Spinal cord (tissue), 10 donors: ENCODE measurements around the gene LYRM1. TPM values are rescaled to one million over a fixed set of nuclear protein-coding genes. Genes with fewer than 3 reads are reported as not detected.

Experiments used
- DNase-seq, 6 donors: peaks; one replicate each; pipeline versions ENCODE4 v3.0.0 to v3.0.0-alpha.2; 2013 to 2015; ENCODE audit warnings: low spot score in 6 of 6, low read depth in 4 of 6
- H3K27ac ChIP-seq: one replicate; pipeline ENCODE4 v1.5.1; 2013; ENCODE audit warnings: low read depth, low read length, control low read depth
- H3K27me3 ChIP-seq: one replicate; pipeline ENCODE4 v1.6.1; 2013; ENCODE audit warnings: low read length; ENCODE audit not compliant: control insufficient read depth, insufficient read depth
- H3K36me3 ChIP-seq: one replicate; pipeline ENCODE4 v1.6.1; 2013; ENCODE audit warnings: low read length; ENCODE audit not compliant: control insufficient read depth, insufficient read depth
- H3K4me1 ChIP-seq: one replicate; pipeline ENCODE4 v1.6.1; 2013; ENCODE audit warnings: low read length; ENCODE audit not compliant: control insufficient read depth, insufficient read depth
- H3K4me3 ChIP-seq: one replicate; pipeline ENCODE4 v1.5.1; 2013; ENCODE audit warnings: low read depth, low read length, control low read depth
- H3K9me3 ChIP-seq: one replicate; pipeline ENCODE4 v1.6.1; 2013; ENCODE audit warnings: low read length; ENCODE audit not compliant: control insufficient read depth, insufficient read depth
- WGBS: methylation state at CpG from one replicate; pipeline ENCODE4 v1.1.5; 2013; ENCODE audit warnings: missing lambda C conversion rate; ENCODE audit not compliant: insufficient coverage; 5-methylcytosine and 5-hydroxymethylcytosine counted together
- long read RNA-seq, 4 donors: transcript quantifications; one replicate each; lab custom pipeline, GENCODE V29; 2026
- polyA plus RNA-seq, 2 donors: library from polyadenylated mRNA; unstranded; fragments of 120-200 nt; gene quantifications; one replicate each; pipeline ENCODE4 v1.2.1, GENCODE V29; 2013; ENCODE audit not compliant: insufficient read length in 2 of 2
- total RNA-seq, 2 donors: library from RNA; depleted of rRNA in 1 of 2; stranded (reverse); fragments of 120-200 nt in 1 of 2; fragments of >200 nt in 1 of 2; gene quantifications; one replicate each; pipeline versions ENCODE4 v1.2.3 to v1.2.4, GENCODE V29; 2013 to 2014
- donor health status: healthy.

LYRM1 gene
- 10 to 100 TPM; 36.6 to 43.9 TPM for total RNA-seq
- 10 to 100 TPM; 38.3 to 39.0 TPM for polyA plus RNA-seq
- long read RNA-seq, donor 1, transcript LYRM1-208 (4 exons, 460 nt), result major isoform, 8 of 28 reads
- long read RNA-seq, donor 1, partial matches to known transcripts, result 0 of 28 reads
- long read RNA-seq, donor 1, other reads (novel, unspliced or antisense), result 14 of 28 reads
- long read RNA-seq, donor 2, transcript LYRM1-208 (4 exons, 460 nt), result major isoform, 5 of 7 reads
- long read RNA-seq, donor 2, partial matches to known transcripts, result 0 of 7 reads
- long read RNA-seq, donor 2, other reads (novel, unspliced or antisense), result 0 of 7 reads
- long read RNA-seq, donor 3, partial matches to known transcripts, result 0 of 5 reads
- long read RNA-seq, donor 3, other reads (novel, unspliced or antisense), result 0 of 5 reads
- long read RNA-seq, donor 4, transcript LYRM1-208 (4 exons, 460 nt), result major isoform, 6 of 49 reads
- long read RNA-seq, donor 4, partial matches to known transcripts, result 40 of 49 reads
- long read RNA-seq, donor 4, other reads (novel, unspliced or antisense), result 0 of 49 reads

- no peaks in the 10 kb centered on the region for H3K27me3 ChIP-seq
- H3K27ac ChIP-seq, result peak within 1 kb of the TSS; percentile 96
- no peaks in the 10 kb centered on the region for H3K9me3 ChIP-seq
- peaks cover 12% of the 10 kb centered on the region for H3K4me1 ChIP-seq
- WGBS, result under 1% methylated on average over 56 of the region's 62 CpGs
- H3K4me3 ChIP-seq, result peak within 1 kb of the TSS; percentile 81
- peak; percentile 93 to 100 (median 98) for DNase-seq
- H3K36me3 ChIP-seq, result no peaks in the 10 kb centered on the region
These were observed at the start of gene LYRM1, which contains the start of gene DCUN1D3 for GRCh38 chr16:20900299-20901067. Gene LYRM1 (plus strand): TSS chr16:20900771. CDS start chr16:20915556, 14,785 bp downstream. Gene DCUN1D3 (minus strand): TSS chr16:20900358. CDS start chr16:20862538, 37,820 bp downstream.

GRCh38 chr16:20850981-20851380, 49.6 kb upstream of the LYRM1 start:
- Histone ChIP-seq H3K27me3 (no peaks in the 10 kb centered on the region), H3K4me1 (peaks cover 4% of the 10 kb centered on the region), H3K27ac (peak overlapping the region; percentile 43), H3K4me3 (no peak overlapping the region), H3K9me3 (no peaks in the 10 kb centered on the region), H3K36me3 (peaks cover 9% of the 10 kb centered on the region)
- DNase-seq, result no peak
- 90% methylated on average over 2 of the region's 3 CpGs for WGBS

- Histone ChIP-seq H3K27me3 (no peaks in the 10 kb centered on the region), H3K4me3 (no peak overlapping the region), H3K4me1 (peaks cover 4% of the 10 kb centered on the region), H3K27ac (peak overlapping the region; percentile 43), H3K36me3 (peaks cover 9% of the 10 kb centered on the region), H3K9me3 (no peaks in the 10 kb centered on the region)
- no CpG with 5 or more reads among the region's 2 CpGs for WGBS
- DNase-seq, result peak in 1 of 6 donors; percentile 70
These were observed 49.0 kb upstream of the LYRM1 start for GRCh38 chr16:20851601-20852000.

GRCh38 chr16:20853143-20853542, 47.4 kb upstream of the LYRM1 start:
- Histone ChIP-seq H3K4me1 (peaks cover 4% of the 10 kb centered on the region), H3K4me3 (no peak overlapping the region), H3K36me3 (peaks cover 6% of the 10 kb centered on the region), H3K9me3 (no peaks in the 10 kb centered on the region), H3K27ac (no peak overlapping the region), H3K27me3 (no peaks in the 10 kb centered on the region)
- 97% methylated on average over 3 of the region's 5 CpGs for WGBS
- DNase-seq, result no peak

- Histone ChIP-seq H3K9me3 (no peaks in the 10 kb centered on the region), H3K4me3 (no peak overlapping the region), H3K27ac (no peak overlapping the region), H3K27me3 (no peaks in the 10 kb centered on the region), H3K4me1 (peaks cover 4% of the 10 kb centered on the region), H3K36me3 (peaks cover 6% of the 10 kb centered on the region)
- DNase-seq, result no peak
- WGBS, result no CpG with 5 or more reads among the region's 3 CpGs
These were observed 46.5 kb upstream of the LYRM1 start for GRCh38 chr16:20853981-20854620.

GRCh38 chr16:20854963-20855362, 45.6 kb upstream of the LYRM1 start:
- no CpG with 5 or more reads among the region's 2 CpGs for WGBS
- H3K36me3 ChIP-seq, result peaks cover 6% of the 10 kb centered on the region
- H3K27me3 ChIP-seq, result no peaks in the 10 kb centered on the region
- no peak for DNase-seq
- H3K4me1 ChIP-seq, result peaks cover 8% of the 10 kb centered on the region
- H3K9me3 ChIP-seq, result no peaks in the 10 kb centered on the region
- no peak overlapping the region for H3K27ac ChIP-seq
- no peak overlapping the region for H3K4me3 ChIP-seq

GRCh38 chr16:20857281-20857680, 43.3 kb upstream of the LYRM1 start:
- Histone ChIP-seq H3K9me3 (no peaks in the 10 kb centered on the region), H3K36me3 (peaks cover 9% of the 10 kb centered on the region), H3K4me3 (no peak overlapping the region), H3K27me3 (no peaks in the 10 kb centered on the region), H3K27ac (no peak overlapping the region), H3K4me1 (peaks cover 6% of the 10 kb centered on the region)
- no peak for DNase-seq
- WGBS, result 80% methylated on average over 1 of the region's 2 CpGs

GRCh38 chr16:20859229-20859628, 41.3 kb upstream of the LYRM1 start:
- H3K27me3 ChIP-seq, result no peaks in the 10 kb centered on the region
- H3K9me3 ChIP-seq, result no peaks in the 10 kb centered on the region
- H3K36me3 ChIP-seq, result peaks cover 10% of the 10 kb centered on the region
- H3K4me1 ChIP-seq, result peaks cover 6% of the 10 kb centered on the region
- no peak overlapping the region for H3K27ac ChIP-seq
- no CpG with 5 or more reads among the region's 3 CpGs for WGBS
- no peak overlapping the region for H3K4me3 ChIP-seq
- DNase-seq, result no peak

- 64% methylated on average over 3 of the region's 4 CpGs for WGBS
- Histone ChIP-seq H3K4me1 (peaks cover 6% of the 10 kb centered on the region), H3K27ac (no peak overlapping the region), H3K36me3 (peaks cover 10% of the 10 kb centered on the region), H3K4me3 (no peak overlapping the region), H3K27me3 (no peaks in the 10 kb centered on the region), H3K9me3 (no peaks in the 10 kb centered on the region)
- DNase-seq, result peak in 1 of 6 donors; percentile 46
These were observed 40.9 kb upstream of the LYRM1 start for GRCh38 chr16:20859699-20860098.
